SKM-1 (cell line): ENCODE measurements around the gene CDK5RAP2.
A peak's percentile ranks its signal among the peaks of the same experiment; 100 is the strongest.

Experiments used
- DNase-seq: peaks from one replicate; lab custom pipeline; 2025; ENCODE audit not compliant: unreplicated experiment; lab: John Stamatoyannopoulos, UW

CDK5RAP2 gene

DNA sequence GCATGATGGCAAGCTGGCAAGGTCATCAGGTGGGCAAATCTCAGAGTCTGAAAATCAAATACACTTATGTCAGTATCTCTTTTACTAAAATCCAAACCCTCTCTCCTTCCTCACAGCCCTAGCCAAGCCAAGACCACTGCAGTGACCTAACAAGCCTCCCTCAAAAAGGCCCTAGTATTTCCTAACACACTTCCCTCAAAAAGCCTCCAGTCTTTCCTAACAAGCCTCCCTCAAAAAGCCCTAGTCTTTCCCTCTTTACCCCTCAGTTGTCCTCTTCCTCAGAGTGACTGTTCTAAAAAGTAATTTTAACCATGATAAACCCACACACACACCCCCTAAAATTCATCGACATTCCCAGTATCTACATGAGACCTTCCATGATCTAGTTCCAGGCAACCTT lies 140.0 kb downstream of the CDK5RAP2 start:
- DNase-seq, result no peak

GRCh38 chr9:120438836-120439546 lies 141.0 kb downstream of the CDK5RAP2 start:
- no peak for DNase-seq

- DNase-seq, result no peak
These were observed 141.9 kb downstream of the CDK5RAP2 start for GRCh38 chr9:120438111-120438510.

GRCh38 chr9:120436983-120437475 lies 142.9 kb downstream of the CDK5RAP2 start:
- peak; percentile 86 for DNase-seq

DNA sequence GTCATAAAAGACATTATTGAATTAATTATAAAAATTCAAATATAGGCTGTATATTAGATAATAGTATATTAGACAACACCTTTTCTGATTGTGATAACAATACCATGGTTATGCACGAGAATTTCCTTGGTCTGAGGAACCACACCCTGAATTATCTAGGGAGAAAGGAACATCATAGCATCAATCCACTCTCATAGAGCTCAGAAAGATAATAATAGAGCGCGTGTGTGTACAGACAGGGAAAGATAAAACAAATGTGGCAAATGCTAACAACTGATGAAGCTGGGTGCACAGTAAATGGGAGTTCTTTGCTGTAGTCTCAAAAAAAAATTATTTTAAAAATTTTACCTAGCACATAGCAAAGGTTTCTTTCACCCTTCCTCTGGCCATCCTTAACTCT lies 143.5 kb downstream of the CDK5RAP2 start:
- DNase-seq, result no peak

GRCh38 chr9:120435091-120435490 lies 144.9 kb downstream of the CDK5RAP2 start:
- DNase-seq, result no peak

GRCh38 chr9:120434532-120434931 lies 145.4 kb downstream of the CDK5RAP2 start:
- DNase-seq, result no peak

GRCh38 chr9:120433701-120434100 lies 146.3 kb downstream of the CDK5RAP2 start:
- no peak for DNase-seq

DNA sequence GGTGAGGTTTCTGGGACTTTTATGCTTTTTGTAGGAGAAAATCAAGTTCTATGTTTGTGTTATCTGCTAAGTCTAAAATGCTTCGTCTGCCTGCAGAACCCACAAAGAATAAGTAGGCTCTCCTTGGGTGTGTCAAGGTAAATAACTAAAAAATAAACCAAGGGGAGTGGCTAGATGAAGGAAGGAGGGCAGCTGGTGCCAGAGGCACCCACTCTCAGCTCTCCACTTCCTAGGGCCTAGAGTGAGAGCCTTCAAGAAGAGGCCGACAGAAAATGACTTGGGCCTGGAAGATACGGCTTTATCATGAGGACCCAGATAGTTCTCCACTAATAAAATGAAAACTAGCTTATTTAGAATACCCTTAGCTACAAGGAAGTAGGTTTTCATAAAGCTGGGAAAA lies 147.4 kb downstream of the CDK5RAP2 start:
- no peak for DNase-seq

- DNase-seq, result no peak
These were observed 148.7 kb downstream of the CDK5RAP2 start for GRCh38 chr9:120431268-120431667.

- no peak for DNase-seq
These were observed 155.7 kb downstream of the CDK5RAP2 start for GRCh38 chr9:120424248-120424647.

GRCh38 chr9:120423812-120424211 lies 156.2 kb downstream of the CDK5RAP2 start:
- no peak for DNase-seq

- DNase-seq, result no peak
These were observed 158.0 kb downstream of the CDK5RAP2 start for GRCh38 chr9:120421977-120422376.

DNA sequence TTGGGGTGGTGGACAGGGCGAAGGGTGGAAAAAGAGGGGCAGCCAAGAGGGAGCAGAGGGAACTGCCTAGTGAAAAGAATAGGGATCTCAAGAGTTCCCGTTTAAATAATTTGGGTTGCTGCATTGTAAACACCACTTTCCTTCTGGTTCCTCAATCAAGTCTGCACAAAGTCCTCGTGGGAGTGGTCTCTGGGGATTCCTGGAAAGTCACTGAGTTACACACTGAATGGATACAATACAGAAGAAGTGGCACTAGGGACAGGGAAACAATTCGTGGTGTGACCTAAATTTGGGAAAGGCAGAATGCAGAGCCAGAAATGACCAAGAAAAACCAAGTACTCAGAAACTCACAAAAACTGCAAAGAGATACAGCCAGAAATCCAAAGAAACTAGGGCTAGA lies 161.7 kb downstream of the CDK5RAP2 start:
- DNase-seq, result no peak

- DNase-seq, result no peak
These were observed 163.1 kb downstream of the CDK5RAP2 start for GRCh38 chr9:120416781-120417427.

DNA sequence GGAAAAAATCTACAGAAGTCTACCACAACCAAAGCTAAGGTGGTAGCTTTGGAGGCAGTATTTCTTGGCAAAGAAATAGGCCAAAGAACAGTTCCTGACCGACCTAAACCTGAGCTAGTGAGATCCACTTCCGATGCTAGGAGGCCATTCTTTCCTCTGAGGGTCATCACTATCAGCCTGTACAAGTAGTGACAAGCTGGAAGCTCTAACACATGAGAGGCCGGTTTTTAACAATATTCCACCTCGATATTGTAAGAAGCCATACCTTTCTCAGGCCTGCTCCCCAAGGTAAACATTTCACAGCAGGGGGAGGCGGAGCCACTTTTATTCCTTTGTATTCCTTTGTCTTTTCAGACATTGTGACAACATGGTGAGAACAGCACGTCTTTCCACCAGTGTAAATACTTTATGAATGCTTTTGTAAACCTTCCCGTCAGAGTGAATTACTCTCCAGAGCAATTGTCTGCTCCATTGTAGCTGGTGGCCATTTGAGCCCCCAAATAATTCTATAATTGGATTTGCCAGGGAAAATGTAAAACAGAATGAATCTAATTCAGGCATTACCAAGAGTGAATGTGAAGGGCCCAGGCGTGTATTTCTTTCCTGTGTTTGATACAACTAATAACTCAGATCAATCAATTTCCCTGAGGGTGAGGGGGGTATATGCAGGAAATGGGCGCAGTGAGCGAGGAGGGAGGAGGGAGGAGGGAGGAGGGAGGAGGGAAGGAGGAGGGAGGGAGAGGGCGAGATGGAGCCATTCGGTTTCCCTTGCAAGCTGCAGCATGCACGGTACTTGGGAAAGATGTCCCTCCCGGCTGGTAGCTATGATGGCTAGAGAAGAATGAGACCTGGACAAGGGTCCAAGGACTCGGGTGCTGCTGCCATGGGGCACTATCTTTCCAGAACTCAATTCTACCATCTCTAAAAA lies 166.6 kb downstream of the CDK5RAP2 start:
- no peak for DNase-seq

- DNase-seq, result no peak
These were observed 167.5 kb downstream of the CDK5RAP2 start for GRCh38 chr9:120412425-120412951.

DNA sequence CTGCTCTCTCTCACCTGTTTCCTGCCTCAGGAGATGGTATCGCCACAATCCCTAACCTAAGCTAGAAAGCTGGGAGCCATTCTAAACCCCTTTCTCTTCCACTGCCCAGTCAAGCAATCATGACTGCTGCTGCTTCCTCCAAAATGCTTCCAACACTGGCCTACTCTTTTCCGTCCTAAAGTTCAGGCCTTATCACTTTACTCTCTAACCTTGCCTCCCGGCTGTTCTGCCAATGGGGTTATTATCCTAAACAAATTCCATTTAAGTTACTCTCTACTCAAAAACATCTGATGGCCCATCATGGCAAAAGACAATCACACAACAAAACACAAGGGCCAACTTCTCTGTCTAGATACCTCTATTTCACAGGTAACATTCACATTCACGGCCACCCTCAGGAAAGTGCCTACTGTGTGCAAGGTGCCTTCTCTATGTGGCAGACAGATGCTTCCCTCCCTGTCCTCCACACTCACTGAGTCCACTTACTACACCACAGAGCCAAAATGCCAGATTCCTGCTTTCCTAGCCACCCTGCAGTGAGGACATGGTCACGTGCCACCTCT lies 168.0 kb downstream of the CDK5RAP2 start:
- DNase-seq, result no peak

GRCh38 chr9:120410925-120411501 lies 169.0 kb downstream of the CDK5RAP2 start:
- no peak for DNase-seq

DNA sequence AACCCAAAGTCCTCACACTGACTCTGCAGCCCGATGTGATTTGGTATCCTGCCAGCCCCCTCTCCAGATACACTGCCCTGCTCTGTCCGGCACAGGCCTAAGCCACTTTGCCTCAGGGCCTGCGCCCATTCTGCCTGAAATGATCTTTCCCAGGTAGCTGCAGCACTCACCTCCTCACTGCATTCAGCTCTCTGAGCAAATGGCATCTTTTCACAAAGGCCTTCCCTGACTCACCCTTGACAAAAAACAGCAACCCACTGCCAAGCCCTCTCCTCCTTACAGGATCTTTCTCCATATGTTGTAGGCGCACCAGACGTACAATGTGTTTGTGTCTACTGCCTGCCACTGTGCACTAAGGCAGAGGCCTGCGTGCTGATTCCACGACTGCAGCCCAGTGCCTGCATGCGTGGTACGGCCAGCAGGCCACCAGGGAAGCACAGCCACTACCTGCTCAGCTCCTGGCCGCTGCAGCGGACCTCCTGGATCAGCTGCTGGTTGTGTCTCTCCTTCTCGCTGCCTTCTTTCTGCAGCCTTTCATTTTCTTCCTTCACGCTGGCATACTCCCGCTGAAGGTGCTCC lies 171.2 kb downstream of the CDK5RAP2 start:
- no peak for DNase-seq
